ENCODE measurements around the gene TMEM154. TPM values are rescaled to one million over a fixed set of nuclear protein-coding genes. Genes with fewer than 3 reads are reported as not detected.

TMEM154 gene
- polyA plus RNA-seq, 1 donor from 2014 or later: not detected

DNA sequence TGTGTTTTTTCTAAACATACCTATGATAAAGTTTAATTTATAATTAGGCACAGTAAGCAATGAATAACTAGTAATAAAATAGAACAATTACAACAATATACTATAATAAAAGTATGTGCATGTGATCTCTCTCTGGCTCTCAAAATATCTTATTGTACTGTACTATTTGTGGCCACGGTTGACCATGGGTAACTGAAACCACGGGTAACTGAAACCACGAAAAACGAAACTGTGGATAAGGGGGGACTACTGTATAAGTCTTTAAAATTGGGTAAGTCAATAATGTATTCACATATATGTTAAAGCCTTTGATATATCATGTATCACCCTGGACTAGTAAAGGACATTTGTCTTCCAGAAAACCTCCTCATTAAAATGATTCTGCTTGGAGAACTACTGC is 20.0 kb downstream of the TMEM154 start:
- H3K9me3 ChIP-seq (ENCODE audit: low read length): peaks cover 5% of the 10 kb centered on the region
- H3K9me2 ChIP-seq (ENCODE audit: insufficient read depth, low read length): no peaks in the 10 kb centered on the region
- H3K4me3 ChIP-seq (ENCODE audit: low read length): no peak overlapping the region
- TF ChIP-seq, protein P1, sequence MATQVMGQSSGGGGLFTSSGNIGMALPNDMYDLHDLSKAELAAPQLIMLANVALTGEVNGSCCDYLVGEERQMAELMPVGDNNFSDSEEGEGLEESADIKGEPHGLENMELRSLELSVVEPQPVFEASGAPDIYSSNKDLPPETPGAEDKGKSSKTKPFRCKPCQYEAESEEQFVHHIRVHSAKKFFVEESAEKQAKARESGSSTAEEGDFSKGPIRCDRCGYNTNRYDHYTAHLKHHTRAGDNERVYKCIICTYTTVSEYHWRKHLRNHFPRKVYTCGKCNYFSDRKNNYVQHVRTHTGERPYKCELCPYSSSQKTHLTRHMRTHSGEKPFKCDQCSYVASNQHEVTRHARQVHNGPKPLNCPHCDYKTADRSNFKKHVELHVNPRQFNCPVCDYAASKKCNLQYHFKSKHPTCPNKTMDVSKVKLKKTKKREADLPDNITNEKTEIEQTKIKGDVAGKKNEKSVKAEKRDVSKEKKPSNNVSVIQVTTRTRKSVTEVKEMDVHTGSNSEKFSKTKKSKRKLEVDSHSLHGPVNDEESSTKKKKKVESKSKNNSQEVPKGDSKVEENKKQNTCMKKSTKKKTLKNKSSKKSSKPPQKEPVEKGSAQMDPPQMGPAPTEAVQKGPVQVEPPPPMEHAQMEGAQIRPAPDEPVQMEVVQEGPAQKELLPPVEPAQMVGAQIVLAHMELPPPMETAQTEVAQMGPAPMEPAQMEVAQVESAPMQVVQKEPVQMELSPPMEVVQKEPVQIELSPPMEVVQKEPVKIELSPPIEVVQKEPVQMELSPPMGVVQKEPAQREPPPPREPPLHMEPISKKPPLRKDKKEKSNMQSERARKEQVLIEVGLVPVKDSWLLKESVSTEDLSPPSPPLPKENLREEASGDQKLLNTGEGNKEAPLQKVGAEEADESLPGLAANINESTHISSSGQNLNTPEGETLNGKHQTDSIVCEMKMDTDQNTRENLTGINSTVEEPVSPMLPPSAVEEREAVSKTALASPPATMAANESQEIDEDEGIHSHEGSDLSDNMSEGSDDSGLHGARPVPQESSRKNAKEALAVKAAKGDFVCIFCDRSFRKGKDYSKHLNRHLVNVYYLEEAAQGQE (IDR thresholded peaks at IDR 0.05; ENCODE audit: borderline replicate concordance): no peak
- no peak for TF ChIP-seq POLR2AphosphoS5 (IDR thresholded peaks at IDR 0.05)
- TF ChIP-seq TAF1 (IDR thresholded peaks at IDR 0.05; ENCODE audit: low read depth): no peak
- TF ChIP-seq, protein P2, sequence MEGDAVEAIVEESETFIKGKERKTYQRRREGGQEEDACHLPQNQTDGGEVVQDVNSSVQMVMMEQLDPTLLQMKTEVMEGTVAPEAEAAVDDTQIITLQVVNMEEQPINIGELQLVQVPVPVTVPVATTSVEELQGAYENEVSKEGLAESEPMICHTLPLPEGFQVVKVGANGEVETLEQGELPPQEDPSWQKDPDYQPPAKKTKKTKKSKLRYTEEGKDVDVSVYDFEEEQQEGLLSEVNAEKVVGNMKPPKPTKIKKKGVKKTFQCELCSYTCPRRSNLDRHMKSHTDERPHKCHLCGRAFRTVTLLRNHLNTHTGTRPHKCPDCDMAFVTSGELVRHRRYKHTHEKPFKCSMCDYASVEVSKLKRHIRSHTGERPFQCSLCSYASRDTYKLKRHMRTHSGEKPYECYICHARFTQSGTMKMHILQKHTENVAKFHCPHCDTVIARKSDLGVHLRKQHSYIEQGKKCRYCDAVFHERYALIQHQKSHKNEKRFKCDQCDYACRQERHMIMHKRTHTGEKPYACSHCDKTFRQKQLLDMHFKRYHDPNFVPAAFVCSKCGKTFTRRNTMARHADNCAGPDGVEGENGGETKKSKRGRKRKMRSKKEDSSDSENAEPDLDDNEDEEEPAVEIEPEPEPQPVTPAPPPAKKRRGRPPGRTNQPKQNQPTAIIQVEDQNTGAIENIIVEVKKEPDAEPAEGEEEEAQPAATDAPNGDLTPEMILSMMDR (IDR thresholded peaks at IDR 0.05; ENCODE audit: poor library complexity, severe bottlenecking): no peak
- TF ChIP-seq MXI1 (conservative IDR thresholded peaks at IDR 0.05; ENCODE audit: poor library complexity, severe bottlenecking): no peak
- TF ChIP-seq EZH2 (IDR thresholded peaks at IDR 0.05; ENCODE audit: borderline replicate concordance, insufficient read depth, low read length, poor library complexity, severe bottlenecking): no peak
- no peak for TF ChIP-seq SMC3 (conservative IDR thresholded peaks at IDR 0.05; ENCODE audit: poor library complexity)
- no peak for TF ChIP-seq RAD21 (conservative IDR thresholded peaks at IDR 0.05)
- no peak for TF ChIP-seq EP300 (conservative IDR thresholded peaks at IDR 0.05; ENCODE audit: poor library complexity, severe bottlenecking)
- H3K36me3 ChIP-seq (ENCODE audit: insufficient read depth, low read length): no peaks in the 10 kb centered on the region
- no peak overlapping the region for H3K9ac ChIP-seq (ENCODE audit: low read length)
- no peak overlapping the region for H2AFZ ChIP-seq (ENCODE audit: low read depth, low read length)
- H4K20me1 ChIP-seq (ENCODE audit: insufficient read depth): no peaks in the 10 kb centered on the region
- H3F3A ChIP-seq (ENCODE audit: insufficient read depth, low read length, poor library complexity, severe bottlenecking): no peaks in the 10 kb centered on the region
- no peak overlapping the region for H3K4me2 ChIP-seq (ENCODE audit: low read length)
- no peaks in the 10 kb centered on the region for H3K79me2 ChIP-seq (replicated peaks; ENCODE audit: insufficient read depth, low read length)
- no peak overlapping the region for H3K27ac ChIP-seq (ENCODE audit: low read length)
- no peaks in the 10 kb centered on the region for H3K27me3 ChIP-seq (ENCODE audit: insufficient read depth, low read depth, low read length)

DNA sequence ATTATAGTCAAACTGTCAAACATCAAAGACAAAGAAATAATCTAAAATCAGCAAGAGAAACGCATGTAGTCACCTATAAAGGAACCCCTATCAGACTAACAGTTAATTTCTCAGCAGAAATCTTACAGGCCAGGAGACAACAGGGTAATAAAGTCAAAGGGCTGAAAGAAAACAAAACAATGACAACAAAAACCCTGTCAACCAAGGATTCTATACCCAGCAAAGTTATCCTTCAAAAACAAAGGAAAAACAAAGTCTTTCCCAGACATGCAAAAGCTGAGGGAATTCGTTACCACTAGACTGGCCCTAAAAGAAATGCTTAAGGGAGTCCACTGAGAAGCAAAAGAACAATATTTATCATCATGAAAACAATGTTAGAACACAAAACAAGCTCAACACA is 22.1 kb downstream of the TMEM154 start:
- TF ChIP-seq, protein P2 (IDR thresholded peaks at IDR 0.05; ENCODE audit: poor library complexity, severe bottlenecking): no peak
- TF ChIP-seq MXI1 (conservative IDR thresholded peaks at IDR 0.05; ENCODE audit: poor library complexity, severe bottlenecking) (no peak), RAD21 (conservative IDR thresholded peaks at IDR 0.05) (no peak), SMC3 (conservative IDR thresholded peaks at IDR 0.05; ENCODE audit: poor library complexity) (no peak)
- H3K79me2 ChIP-seq (replicated peaks; ENCODE audit: insufficient read depth, low read length): no peaks in the 10 kb centered on the region
- H3K27me3 ChIP-seq (ENCODE audit: insufficient read depth, low read depth, low read length): no peaks in the 10 kb centered on the region
- H3K4me2 ChIP-seq (ENCODE audit: low read length): no peak overlapping the region
- H2AFZ ChIP-seq (ENCODE audit: low read depth, low read length): no peak overlapping the region
- H3K36me3 ChIP-seq (ENCODE audit: insufficient read depth, low read length): no peaks in the 10 kb centered on the region
- H3K9ac ChIP-seq (ENCODE audit: low read length): no peak overlapping the region
- H3F3A ChIP-seq (ENCODE audit: insufficient read depth, low read length, poor library complexity, severe bottlenecking): no peaks in the 10 kb centered on the region
- H4K20me1 ChIP-seq (ENCODE audit: insufficient read depth): no peaks in the 10 kb centered on the region
- H3K9me3 ChIP-seq (ENCODE audit: low read length): peaks cover 5% of the 10 kb centered on the region
- H3K4me3 ChIP-seq (ENCODE audit: low read length): no peak overlapping the region
- H3K9me2 ChIP-seq (ENCODE audit: insufficient read depth, low read length): no peaks in the 10 kb centered on the region
- H3K27ac ChIP-seq (ENCODE audit: low read length): no peak overlapping the region
